GM18907 (cell line): ENCODE results near the gene NDUFA3.

Experiments
- ATAC-seq: cut with Tn5 transposase; IDR thresholded peaks from one replicate; pipeline ENCODE4 v1.9.1; 2021; ENCODE audit warnings: mild to moderate bottlenecking, moderate library complexity; ENCODE audit not compliant: unreplicated experiment

NDUFA3 gene

GRCh38 chr19:54107876-54108490, 5.3 kb downstream of the NDUFA3 start:
- no peak for ATAC-seq

DNA sequence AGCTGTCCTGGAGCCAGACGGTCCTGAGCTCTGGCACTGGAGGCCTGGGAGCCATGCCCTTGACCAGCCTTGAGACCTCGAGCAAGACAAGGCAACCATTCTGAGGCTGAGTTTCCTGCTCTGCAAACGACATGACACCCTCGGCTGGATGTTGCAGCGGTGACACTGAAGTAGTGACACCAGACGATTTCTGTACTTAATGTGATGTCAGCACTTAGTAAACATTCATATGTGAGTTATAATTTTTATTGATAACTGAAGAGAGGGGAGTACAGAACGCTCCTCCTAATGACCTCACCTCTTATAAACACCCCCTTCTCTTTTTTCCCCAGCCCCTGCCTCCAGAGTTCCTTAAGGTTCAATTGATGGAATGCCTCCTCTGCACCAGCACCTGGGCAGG, 5.8 kb downstream of the NDUFA3 start:
- ATAC-seq, result no peak

- ATAC-seq, result no peak
Observed at GRCh38 chr19:54109651-54110050, 7.0 kb downstream of the NDUFA3 start.

- ATAC-seq, result no peak
Observed at GRCh38 chr19:54114340-54115108, 11.9 kb downstream of the NDUFA3 start.

- peak; percentile 79 for ATAC-seq
Observed at GRCh38 chr19:54115109-54116063, 12.7 kb downstream of the NDUFA3 start, which contains the start of the genes PRPF31 and TFPT. Gene PRPF31 (plus strand): TSS chr19:54115754. CDS start chr19:54118279, 2,525 bp downstream. Gene TFPT (minus strand): TSS chr19:54115657. CDS start chr19:54115269, 388 bp downstream.

DNA sequence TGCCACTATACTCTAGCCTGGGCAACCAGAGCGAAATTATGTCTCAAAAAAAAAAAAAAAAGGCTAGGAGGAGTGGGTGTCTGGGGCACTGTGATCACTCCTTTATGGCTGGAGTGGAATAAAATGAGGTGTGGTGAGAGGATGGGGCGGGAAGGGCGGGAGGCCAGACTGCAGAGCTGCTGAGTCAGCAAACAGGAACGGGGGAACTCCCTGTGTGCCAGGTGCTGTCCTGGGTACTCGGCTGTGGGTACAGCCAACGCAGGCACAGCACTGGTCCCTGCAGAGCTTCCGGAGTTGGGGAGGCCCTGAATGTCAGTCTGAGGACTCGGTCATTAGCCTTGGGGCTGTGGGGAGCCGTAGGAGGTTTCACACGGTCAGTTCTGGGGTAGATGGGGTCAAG, 18.6 kb downstream of the NDUFA3 start:
- no peak for ATAC-seq

DNA sequence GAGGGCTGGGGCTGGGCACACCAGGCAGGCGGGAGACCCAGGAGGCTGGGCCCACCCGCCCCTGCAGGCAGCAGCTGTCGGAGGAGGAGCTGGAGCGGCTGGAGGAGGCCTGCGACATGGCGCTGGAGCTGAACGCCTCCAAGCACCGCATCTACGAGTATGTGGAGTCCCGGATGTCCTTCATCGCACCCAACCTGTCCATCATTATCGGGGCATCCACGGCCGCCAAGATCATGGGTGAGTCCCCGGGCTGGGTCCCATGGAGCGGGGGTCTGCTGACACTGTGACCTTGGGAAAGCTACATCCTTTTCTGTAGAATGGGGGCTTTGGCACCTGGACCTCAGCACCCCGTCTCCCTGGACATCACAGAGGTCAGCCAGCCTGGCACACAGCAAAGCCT, 21.0 kb downstream of the NDUFA3 start:
- ATAC-seq, result no peak

DNA sequence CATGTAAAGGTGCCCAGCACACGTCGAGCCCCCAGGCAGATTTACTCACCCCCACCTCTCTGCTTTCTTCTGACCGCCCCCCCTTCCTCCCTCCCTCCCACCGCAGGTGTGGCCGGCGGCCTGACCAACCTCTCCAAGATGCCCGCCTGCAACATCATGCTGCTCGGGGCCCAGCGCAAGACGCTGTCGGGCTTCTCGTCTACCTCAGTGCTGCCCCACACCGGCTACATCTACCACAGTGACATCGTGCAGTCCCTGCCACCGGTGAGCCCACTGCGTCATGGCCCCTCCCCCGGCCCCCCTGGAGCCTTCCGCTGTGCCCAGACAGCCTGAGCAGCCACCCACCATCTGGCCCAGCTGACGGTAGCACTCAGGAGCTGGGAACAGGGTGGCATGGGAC, 21.7 kb downstream of the NDUFA3 start:
- ATAC-seq, result no peak

- ATAC-seq, result no peak
Observed at GRCh38 chr19:54125713-54126112, 23.1 kb downstream of the NDUFA3 start.

DNA sequence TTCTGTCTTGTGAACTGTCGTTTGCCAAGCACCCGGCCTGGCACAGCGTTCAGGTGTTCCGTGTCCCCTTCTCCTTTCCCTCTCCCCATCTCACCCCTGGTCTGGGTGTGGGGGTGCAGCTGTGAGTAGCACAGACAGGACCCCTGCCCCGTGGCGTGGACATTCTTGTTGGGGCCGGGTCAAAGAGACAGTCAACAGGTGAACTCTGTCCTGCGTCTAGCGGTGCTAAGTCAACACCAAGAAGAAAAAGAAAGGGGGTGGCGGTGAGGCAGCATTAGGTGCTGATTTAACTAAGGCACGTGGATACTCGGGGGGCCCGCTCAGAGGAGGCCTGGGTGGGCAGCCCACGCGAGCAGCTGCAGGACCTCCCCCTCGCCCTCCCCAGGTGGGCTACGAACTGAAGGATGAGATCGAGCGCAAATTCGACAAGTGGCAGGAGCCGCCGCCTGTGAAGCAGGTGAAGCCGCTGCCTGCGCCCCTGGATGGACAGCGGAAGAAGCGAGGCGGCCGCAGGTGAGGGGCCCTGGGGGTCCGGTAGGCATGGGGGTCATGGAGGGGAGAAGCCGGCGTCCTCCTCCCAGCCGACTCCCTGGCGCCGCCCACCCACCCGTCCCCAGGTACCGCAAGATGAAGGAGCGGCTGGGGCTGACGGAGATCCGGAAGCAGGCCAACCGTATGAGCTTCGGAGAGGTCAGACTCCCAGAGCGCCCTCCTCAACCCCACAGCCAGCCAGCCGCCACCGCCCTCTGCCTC, 25.2 kb downstream of the NDUFA3 start:
- no peak for ATAC-seq

DNA sequence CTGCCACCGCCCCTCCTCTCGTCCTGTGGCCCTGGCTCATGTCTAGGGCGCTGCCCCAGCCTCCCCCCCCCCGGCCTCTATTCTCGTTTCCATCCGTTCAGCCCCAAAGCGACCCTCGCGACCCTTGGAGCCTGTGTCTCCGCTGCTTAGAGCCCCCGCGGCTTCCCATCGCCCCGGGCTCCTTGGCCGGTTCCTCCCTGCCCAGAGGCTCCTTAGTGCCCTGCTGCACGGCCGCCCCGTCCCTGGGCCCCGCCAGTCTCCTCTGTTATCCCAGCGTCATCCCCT, 25.7 kb downstream of the NDUFA3 start:
- ATAC-seq, result no peak

DNA sequence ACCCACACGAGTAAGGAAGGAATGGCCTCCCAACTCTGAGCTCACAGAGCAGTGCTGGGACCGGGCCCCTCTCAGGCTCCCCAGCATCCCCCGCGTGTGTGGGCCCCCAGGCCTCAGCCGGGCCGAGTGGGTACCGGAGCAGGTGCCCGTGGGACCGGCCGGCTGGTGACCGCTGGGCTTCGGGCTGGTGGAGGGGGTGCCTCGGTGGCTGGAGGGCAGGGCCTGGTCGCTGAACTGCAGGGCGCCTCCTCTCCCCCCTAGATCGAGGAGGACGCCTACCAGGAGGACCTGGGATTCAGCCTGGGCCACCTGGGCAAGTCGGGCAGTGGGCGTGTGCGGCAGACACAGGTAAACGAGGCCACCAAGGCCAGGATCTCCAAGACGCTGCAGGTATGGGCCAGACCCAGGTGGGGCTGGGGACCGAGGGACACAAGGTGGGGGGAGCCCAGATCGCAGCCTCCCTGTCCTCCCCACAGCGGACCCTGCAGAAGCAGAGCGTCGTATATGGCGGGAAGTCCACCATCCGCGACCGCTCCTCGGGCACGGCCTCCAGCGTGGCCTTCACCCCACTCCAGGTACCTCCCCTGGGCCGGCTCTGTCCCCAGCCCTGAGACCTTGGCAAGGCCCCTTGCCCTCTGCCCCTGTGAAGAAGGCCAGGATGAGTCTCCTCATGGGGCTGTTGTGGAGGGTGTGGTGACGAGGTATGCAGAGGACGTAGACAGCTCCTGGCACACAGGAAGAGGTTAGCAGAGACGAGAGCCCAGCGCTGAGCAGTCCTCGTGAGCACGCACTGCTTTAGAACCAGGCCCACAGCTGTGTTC, 26.4 kb downstream of the NDUFA3 start:
- ATAC-seq, result no peak

DNA sequence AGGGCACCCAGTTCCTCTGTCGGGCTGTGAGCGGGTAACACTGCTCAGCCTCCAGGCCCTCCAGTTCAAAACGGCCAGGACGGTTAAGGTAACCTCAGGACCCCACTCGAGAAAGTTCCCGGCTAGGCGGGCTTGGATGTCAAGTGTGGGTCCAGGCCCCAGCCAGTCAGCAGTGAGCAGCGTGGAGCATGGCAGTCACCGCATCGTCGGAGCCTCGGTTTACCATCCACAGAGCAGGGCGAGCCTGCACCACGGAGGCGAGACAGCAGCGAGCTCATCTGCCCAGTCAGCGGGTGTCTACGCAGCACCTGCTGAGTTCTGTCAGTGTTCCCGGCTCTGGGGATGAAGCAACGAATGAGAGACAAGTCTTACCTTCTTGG, 27.0 kb downstream of the NDUFA3 start:
- ATAC-seq, result no peak

DNA sequence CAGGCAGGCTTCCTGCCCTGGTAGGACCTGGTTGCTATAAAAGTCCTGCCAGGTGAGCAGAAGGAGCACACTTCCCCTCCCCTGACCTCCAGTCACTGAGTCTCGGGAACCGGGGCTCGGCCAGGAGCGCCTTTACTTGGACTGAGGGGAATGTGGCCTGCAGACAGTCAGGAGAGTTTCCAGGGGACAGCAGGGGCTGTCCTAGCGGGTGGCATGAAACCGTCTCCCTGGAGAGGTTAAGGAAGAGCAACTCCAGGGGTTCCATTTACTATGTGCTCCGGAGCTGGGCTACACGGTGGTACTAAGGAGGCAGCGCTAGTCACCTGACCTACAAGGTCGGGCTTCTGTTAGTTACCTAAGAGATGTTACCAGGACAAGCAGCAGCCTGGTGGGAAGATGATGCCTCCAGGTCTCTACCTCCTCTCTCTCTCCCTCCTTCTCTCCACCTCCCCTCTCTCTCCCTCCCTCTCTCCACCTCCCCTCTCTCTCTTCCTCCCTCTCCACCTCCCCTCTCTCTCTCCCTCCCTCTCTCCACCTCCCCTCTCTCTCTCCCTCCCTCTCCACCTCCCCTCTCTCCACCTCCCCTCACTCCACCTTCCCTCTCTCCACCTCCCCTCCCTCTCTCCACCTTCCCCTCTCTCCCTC, 30.8 kb downstream of the NDUFA3 start:
- no peak for ATAC-seq

DNA sequence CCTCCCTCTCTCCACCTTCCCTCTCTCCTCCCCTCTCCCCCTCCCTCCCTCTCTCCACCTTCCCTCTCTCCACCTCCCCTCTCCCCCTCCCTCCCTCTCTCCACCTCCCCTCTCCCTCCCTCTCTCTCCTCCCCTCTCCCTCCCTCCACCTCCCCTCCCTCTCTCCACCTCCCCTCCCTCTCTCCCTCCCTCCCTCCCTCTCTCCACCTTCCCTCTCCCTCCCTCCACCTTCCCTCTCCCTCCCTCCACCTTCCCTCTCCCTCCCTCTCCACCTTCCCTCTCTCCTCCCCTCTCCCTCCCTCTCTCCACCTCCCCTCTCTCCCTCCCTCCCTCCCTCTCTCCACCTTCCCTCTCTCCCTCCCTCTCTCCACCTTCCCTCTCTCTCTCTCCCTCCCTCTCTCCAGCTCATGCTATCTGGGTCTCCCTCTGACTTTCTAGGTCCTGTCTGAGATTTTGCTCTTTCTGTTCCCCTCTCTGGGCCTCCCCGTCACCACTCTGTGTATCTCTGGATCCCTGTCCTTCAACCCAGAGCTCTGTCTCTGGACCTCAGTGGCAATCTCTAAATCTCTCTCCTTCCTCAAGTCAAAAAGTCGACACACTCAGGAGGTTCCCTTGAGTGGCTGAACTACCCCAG, 31.4 kb downstream of the NDUFA3 start:
- no peak for ATAC-seq

DNA sequence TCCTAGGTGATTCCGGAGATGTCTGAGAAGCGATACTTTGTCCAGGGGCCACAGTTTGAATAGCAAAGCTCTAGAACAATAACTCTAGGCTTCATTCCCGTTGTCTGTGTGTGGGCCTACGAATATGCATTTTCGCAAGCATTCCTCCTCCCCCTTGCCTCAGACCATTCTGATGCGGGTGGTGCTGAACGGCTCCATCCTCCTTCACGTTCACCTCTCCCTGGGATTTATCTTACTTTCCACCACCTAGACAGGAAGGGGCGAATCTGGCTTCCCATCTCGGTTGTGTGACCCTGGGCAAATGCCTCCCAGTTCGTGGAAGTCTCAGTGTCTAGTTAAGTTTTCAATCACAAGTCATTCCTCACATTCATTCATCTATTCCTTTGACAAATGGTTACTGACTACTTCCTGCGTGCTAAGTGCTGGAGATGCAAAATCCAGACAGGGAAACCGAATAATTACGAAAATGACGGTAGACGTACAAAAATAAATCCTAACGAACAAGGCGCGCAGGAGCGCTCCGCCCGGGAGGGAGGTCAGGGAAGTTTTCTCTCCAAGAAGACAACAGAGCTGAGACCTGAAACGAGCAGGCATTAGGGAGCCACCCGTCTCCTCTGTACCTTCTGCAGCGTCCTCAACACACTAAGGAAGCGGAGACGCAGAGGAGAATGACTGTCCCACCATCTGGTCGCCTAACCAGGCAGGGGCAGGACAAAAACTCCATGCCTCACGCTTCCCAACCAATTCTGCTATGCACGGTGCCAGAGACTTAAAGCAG, 33.6 kb downstream of the NDUFA3 start:
- ATAC-seq, result no peak

DNA sequence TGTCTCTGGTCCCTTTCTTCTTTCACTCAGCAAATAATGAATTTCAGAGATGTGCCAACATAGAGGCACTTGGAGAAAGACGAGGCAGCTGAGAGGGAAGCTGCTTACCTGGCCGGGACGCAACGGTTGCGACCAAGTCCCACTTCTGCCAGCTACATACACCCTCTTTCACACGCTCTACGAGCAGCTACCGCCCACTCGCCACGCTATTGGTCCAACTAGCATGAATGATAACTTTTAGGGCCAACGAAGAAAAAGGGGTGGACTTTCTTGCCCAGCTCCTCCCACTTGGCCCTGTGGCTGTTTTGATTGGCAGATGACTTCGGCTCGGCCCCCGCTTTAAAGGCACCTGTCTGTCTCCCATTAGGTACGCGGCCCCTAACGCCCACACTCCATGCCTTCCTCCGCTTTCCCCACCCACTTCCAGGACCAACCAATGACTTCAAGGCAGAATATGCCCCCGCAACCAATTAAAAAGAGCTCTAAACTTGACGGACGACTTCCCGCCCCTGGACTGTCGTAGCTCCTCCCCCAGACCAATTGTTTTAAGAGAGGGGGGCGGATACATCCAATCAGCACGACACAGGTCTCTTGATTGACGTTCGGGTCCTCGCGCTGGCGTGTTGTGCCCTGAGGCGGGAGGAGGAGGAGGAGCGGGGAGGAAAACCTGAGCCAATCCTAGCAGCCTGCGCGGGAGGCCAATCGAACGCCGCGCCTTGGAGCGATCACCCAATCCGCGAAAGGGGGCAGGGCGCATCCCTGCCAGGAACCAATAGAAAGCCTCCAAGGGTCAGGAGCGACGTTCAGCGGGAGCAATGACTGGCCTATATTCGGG, 34.4 kb downstream of the NDUFA3 start:
- peak; percentile 83 for ATAC-seq
